HG02610 (cell line): Measurements from ENCODE around the gene GALC.
"Not testable (repeated sequence)": the region's sequence is repeated elsewhere in the genome, so short reads cannot be mapped to it uniquely, and the experiment has no call there.

Experiments
- ATAC-seq: cut with Tn5 transposase; IDR thresholded peaks from one replicate; pipeline ENCODE4 v1.9.1; 2021; ENCODE audit warnings: mild to moderate bottlenecking, moderate library complexity; ENCODE audit not compliant: unreplicated experiment

Gene GALC

DNA sequence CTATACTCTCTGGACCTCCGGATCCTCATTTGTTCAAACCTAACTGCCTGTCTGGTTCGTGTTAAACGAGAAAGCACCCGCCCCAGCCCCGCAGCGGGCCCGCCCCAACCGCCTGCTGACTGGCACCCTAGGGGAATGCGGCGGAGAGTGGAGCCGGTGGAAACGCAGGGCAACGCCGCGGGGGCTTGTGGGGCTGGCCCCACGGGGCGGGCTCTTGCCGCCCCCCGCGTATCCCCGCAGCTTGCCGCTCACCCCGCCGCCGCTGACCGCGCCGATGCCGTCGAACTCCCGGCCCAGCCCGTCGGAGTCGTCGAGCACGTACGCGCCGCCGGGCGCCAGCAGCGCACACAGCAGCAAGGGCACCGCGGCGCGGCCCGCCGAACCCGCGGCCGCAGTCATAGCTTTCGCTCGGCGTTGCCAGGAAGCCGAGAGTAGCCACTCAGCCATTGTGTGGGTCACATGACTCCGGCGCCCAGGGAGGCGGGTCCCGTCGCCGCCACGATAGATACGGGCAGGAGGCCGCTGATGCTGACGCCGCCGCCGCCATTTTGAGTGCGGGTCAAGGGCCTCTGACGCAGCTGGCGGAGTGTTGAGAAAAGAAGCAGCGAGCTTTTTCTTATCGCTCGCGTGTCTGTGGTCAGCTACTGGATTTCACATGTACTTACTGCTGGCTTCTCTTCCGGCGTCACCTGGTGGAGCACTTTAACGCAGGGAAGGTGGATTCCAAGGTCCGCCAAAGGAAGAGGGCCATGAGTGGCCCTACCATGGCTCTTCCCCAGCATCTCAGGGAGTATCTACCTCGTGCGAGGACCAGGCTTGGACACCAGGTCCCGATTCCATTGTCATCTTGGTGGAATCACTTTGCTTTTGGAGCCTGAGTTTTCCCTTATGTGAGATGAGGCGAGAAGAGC, at the start of gene GALC:
TSS of gene GALC (minus strand) at position 465 of the 911 bp plus-strand sequence. CDS start at position 447, 18 bp downstream.
- peak; percentile 91 for ATAC-seq

- ATAC-seq, result no peak
Observed at GRCh38 chr14:88040146-88040545, 47.2 kb upstream of the GALC start.

GRCh38 chr14:88039197-88039596, 46.2 kb upstream of the GALC start:
- no peak for ATAC-seq

DNA sequence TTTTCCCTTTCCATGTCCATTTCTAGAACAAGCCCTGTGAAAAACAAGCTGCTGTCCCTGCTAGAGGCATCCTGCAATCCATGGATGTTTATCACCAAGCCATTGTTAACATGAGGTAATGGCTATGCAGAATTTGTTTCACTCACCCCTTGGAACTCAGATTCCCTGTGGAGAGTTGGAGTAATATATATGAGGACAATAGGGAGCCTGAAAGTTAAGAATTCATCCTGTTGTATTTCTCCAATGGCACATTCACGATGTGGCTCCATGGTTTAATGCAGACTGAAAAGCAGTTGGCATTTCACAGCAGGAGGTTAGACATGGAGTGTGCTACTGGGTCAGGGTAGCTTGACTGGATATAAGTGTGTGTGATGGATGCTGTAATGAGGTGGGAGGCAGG, 44.3 kb upstream of the GALC start:
- no peak for ATAC-seq

DNA sequence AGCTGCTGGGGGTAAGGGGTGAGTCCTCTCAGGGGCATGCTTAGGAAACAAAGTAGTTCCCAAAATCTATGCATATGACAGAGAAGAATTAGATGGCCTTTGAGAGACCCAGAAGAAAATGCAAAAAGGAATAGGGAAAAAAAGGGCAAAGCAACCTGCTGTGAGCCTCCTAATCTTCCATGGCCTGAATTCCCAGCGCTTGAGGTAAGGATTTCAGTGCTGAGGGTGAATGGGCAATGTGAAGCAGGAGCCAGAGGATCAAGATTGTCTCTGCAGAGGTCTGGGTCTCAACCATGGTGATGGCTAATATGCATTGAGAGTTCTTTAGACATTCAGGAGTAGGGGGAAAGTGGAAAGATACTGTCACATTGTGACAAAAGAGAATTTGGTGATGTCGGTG, 43.4 kb upstream of the GALC start:
- no peak for ATAC-seq

GRCh38 chr14:88034076-88034475, 41.1 kb upstream of the GALC start:
- no peak for ATAC-seq

- no peak for ATAC-seq
Observed at GRCh38 chr14:88032373-88032772, 39.4 kb upstream of the GALC start.

GRCh38 chr14:88030892-88031291, 37.9 kb upstream of the GALC start:
- no peak for ATAC-seq

- no peak for ATAC-seq
Observed at GRCh38 chr14:88030079-88030478, 37.1 kb upstream of the GALC start.

- ATAC-seq, result no peak
Observed at GRCh38 chr14:88029500-88029899, 36.5 kb upstream of the GALC start.

DNA sequence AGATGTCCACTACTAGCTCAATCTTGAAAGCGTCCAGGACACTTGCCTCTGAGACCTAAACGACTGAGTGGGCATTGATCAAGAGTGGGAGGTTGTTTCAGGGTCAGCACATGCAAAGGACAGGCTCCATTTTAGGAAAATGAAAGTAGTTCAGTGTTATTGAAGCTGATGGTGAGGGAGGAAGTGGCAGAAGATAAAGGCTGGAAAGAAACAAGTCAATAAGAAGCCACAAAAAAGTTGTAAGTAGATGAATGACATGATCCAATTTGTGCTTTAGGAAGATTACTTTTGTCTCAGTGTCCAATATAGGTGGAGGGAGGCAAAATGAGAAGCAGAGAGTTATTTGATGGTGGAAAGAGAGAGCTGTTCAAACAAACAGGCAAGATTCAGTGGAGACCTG, 33.9 kb upstream of the GALC start:
- no peak for ATAC-seq

GRCh38 chr14:88025313-88025712, 32.3 kb upstream of the GALC start:
- no peak for ATAC-seq

DNA sequence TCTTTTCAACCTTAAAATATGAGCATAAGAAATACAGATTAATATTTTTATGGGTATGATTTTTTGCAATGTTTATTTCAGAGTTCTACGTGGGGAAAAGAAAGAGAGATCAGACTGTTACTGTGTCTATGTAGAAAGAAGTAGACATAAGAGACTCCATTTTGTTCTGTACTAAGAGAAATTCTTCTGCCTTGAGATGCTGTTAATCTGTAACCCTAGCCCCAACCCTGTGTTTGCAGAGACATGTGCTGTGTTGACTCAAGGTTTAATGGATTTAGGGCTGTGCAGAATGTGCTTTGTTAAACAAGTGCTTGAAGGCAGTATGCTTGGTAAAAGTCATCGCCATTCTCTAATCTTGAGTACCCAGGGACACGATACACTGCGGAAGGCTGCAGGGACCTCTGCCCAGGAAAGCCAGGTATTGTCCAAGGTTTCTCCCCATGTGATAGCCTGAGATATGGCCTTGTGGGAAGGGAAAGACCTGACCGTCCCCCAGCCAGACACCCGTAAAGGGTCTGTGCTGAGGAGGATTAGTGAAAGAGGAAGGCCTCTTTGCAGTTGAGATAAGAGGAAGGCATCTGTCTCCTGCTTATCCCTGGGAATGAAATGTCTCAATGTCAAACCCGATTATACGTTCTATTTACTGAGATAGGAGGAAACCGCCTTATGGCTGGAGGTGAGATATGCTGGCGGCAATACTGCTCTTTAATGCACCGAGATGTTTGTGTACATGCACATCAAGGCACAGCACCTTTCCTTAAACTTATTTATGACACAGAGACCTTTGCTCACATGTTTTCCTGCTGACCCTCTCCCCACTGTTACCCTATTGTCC, 31.5 kb upstream of the GALC start:
- ATAC-seq, result not testable (repeated sequence)

- peak; percentile 32 for ATAC-seq
Observed at GRCh38 chr14:88023658-88024187, 30.7 kb upstream of the GALC start.

GRCh38 chr14:88017535-88017934, 24.6 kb upstream of the GALC start:
- ATAC-seq, result no peak

DNA sequence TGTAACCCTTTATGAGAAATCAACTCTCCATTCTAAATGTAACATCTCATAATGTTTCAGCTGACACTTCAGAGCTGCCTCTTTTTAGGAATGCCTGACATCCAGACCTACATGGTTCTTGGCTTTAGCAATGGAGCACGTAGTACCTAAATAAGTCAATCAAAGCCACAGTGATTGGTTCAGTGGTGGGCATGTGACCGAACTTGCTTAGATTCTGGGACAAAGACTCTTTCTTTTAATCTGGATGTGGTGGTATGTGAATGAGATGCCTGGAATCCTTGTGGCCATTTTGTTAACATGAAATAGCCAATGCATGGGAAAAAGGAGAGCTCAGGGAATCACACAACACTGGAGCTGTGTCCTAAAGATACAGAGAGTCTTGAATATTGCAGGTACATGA, 23.8 kb upstream of the GALC start:
- ATAC-seq, result no peak

GRCh38 chr14:88013750-88014349, 20.9 kb upstream of the GALC start:
- ATAC-seq, result peak; percentile 93

GRCh38 chr14:88012495-88012894, 19.5 kb upstream of the GALC start:
- ATAC-seq, result no peak

- ATAC-seq, result no peak
Observed at GRCh38 chr14:88010331-88010730, 17.3 kb upstream of the GALC start.

DNA sequence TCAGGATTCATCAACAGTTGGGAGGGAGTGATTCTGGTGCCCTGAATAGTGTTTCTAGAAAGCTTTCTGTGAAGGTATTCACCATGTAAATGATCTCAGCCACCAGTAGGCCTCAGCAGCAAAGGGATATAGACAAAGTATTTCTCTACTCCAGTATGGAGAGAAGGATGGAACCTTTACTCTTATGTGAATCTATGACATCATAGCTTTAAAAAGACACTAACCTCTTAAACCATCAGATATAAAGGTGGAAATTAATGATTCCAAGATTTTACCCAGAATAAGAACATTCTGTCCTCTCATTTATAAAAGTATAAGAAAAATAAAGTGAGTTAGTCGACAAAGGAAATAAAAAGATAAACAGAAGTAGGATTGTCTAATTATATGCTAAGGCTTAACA, 16.5 kb upstream of the GALC start:
- no peak for ATAC-seq

- ATAC-seq, result no peak
Observed at GRCh38 chr14:88008039-88008742, 15.2 kb upstream of the GALC start.
